HepG2 (cell line): ENCODE results near the gene DNAH9. TPM values are rescaled to one million over a fixed set of nuclear protein-coding genes. Genes with fewer than 3 reads are reported as not detected.

ENCODE experiments used
- ATAC-seq: fragments of 200-7000 bp; cut with Tn5 transposase; 3 replicates; pipeline ENCODE4 v1.9.1; 2020; ENCODE audit warnings: mild to moderate bottlenecking, moderate library complexity
- BruUV-seq: library from RNA; stranded (reverse); fragments of 400-500 nt; replicated peaks from 2 replicates; lab custom pipeline; 2021; lab: Mats Ljungman, UMichigan
- CTCF ChIA-PET: fragments of 300-600 bp; formaldehyde crosslinking; extraction: SDS; loops from one replicate; lab custom pipeline; 2021; ENCODE audit warnings: low total read pairs, inconsistent platforms, low intra/inter-chr PET ratio; lab: Yijun Ruan, JAX
- POLR2A ChIA-PET: fragments of 350-600 bp; sonication (Branson Sonifier 250); formaldehyde crosslinking; loops from one replicate; lab custom pipeline; 2020; ENCODE audit warnings: antibody characterized with exemption, inconsistent platforms; lab: Yijun Ruan, JAX
- DNase-seq: peaks from one replicate; pipeline ENCODE4 v3.0.0-alpha.2; 2015; ENCODE audit warnings: low spot score
- FAIRE-seq: peaks from 3 replicates; lab custom pipeline; 2011; peaks lifted over from hg19 to GRCh38; lab: Jason Lieb, UNC
- H2AFZ ChIP-seq: one replicate; pipeline ENCODE4 v1.6.1; 2011; ENCODE audit warnings: low read length, inconsistent platforms
- H3K27ac ChIP-seq: fragments of 300-600 bp; 3 replicates; pipeline ENCODE4 v1.8.0; 2011; ENCODE audit warnings: mixed run types, mild to moderate bottlenecking, mixed read lengths, low read length, inconsistent platforms; ENCODE audit not compliant: insufficient read depth; ENCODE audit errors: extremely low read length
- H3K27me3 ChIP-seq, 2 experiments: fragments of 200-600 bp in 1 of 2; 2 replicates in 1 of 2; 3 replicates in 1 of 2; pipeline versions ENCODE4 v1.6.0 to v1.8.0; 2011; ENCODE audit warnings: low read length in 2 of 2, mild to moderate bottlenecking in 2 of 2, moderate library complexity in 2 of 2, inconsistent platforms in 1 of 2; ENCODE audit not compliant: insufficient read depth in 2 of 2, control insufficient read depth in 1 of 2
- H3K36me3 ChIP-seq, 2 experiments: fragments of 200-600 bp in 1 of 2; replicated peaks in 1 of 2; 2 replicates in 1 of 2; 3 replicates in 1 of 2; pipeline versions ENCODE4 v1.5.1 to v1.8.0; 2011; ENCODE audit warnings: low read length in 2 of 2, inconsistent platforms in 1 of 2; ENCODE audit not compliant: insufficient read depth in 2 of 2, control insufficient read depth in 1 of 2
- H3K4me1 ChIP-seq: 2 replicates; pipeline ENCODE4 v1.5.1; 2012; ENCODE audit warnings: low read length, inconsistent platforms; ENCODE audit not compliant: insufficient read depth
- H3K4me2 ChIP-seq: 2 replicates; pipeline ENCODE4 v1.6.0; 2011; ENCODE audit warnings: low read depth, low read length, inconsistent platforms
- H3K4me3 ChIP-seq, 3 experiments: fragments of 200-600 bp in 1 of 3; sonication (generic), shearing (Covaris generic) in 1 of 3; replicated peaks in 1 of 3; 2 replicates each; pipeline ENCODE4 v1.5.1; 2011 to 2016; ENCODE audit warnings: low read length in 3 of 3, inconsistent platforms in 2 of 3, low read depth in 2 of 3, mild to moderate bottlenecking in 2 of 3, control low read depth in 1 of 3, mixed read lengths in 1 of 3; ENCODE audit not compliant: insufficient read depth in 1 of 3
- H3K79me2 ChIP-seq: one replicate; pipeline ENCODE4 v1.6.1; 2011; ENCODE audit warnings: low read length, inconsistent platforms; ENCODE audit not compliant: insufficient read depth
- H3K9ac ChIP-seq: 2 replicates; pipeline ENCODE4 v1.6.0; 2011; ENCODE audit warnings: mild to moderate bottlenecking, low read depth, low read length, inconsistent platforms; ENCODE audit not compliant: insufficient read depth
- H3K9me3 ChIP-seq: 2 replicates; pipeline ENCODE4 v1.5.1; 2012; ENCODE audit warnings: mild to moderate bottlenecking, low read length
- H4K20me1 ChIP-seq: 2 replicates; pipeline ENCODE4 v1.6.0; 2011; ENCODE audit warnings: inconsistent platforms, mild to moderate bottlenecking, low read length, moderate library complexity; ENCODE audit not compliant: insufficient read depth
- CHD2 ChIP-seq: IDR thresholded peaks from 2 replicates; pipeline ENCODE4 v1.6.1; 2011; ENCODE audit warnings: low read depth, low read length, improper control_type of control experiment
- RBFOX2 ChIP-seq: fragments of 200-400 bp; formaldehyde crosslinking; IDR thresholded peaks from 2 replicates; pipeline ENCODE4 v1.6.1; 2017; ENCODE audit warnings: low read depth, mild to moderate bottlenecking, low read length
- SAFB2 ChIP-seq: sonication (generic); formaldehyde crosslinking; IDR thresholded peaks from 2 replicates; pipeline ENCODE4 v1.5.1; 2020; ENCODE audit warnings: missing genetic modification reagents, low read depth, mild to moderate bottlenecking, borderline replicate concordance
- ZFP36L2 ChIP-seq: sonication (generic); formaldehyde crosslinking; IDR thresholded peaks from 2 replicates; pipeline ENCODE4 v1.4.0; 2020; ENCODE audit warnings: missing genetic modification reagents
- ZNF264 ChIP-seq: sonication (generic); formaldehyde crosslinking; IDR thresholded peaks from 2 replicates; pipeline ENCODE4 v1.4.0; 2020; ENCODE audit warnings: missing genetic modification reagents
- ZNF569 ChIP-seq: sonication (generic); formaldehyde crosslinking; IDR thresholded peaks from 2 replicates; pipeline ENCODE4 v1.5.0; 2020; ENCODE audit warnings: mild to moderate bottlenecking, missing genetic modification reagents, moderate library complexity, borderline replicate concordance
- ZSCAN9 ChIP-seq: IDR thresholded peaks from 2 replicates; pipeline ENCODE4 v1.6.1; 2016; ENCODE audit warnings: borderline replicate concordance
- WGBS: methylation state at CpG from one replicate; pipeline ENCODE4 v1.1.6; 2017; ENCODE audit warnings: low lambda C conversion rate; 5-methylcytosine and 5-hydroxymethylcytosine counted together
- in situ Hi-C: cut with HindIII; loops from 2 replicates; pipeline ENCODE4 v1.10.0; 2017; ENCODE audit warnings: low pct_unique_long_range_greater_than_20kb; ENCODE audit not compliant: extremely low pct_ligation_motif_present
- intact Hi-C: fragments of 100-400 bp; cut with micrococcal nuclease; formaldehyde crosslinking; loops from one replicate; pipeline ENCODE4 v1.10.0; 2022; ENCODE audit not compliant: unreplicated experiment
- polyA plus RNA-seq, 8 experiments: library from polyadenylated mRNA; depleted of rRNA in 3 of 8; stranded (reverse) in 7 of 8; unstranded in 1 of 8; fragments of >200 nt; fragmentation: Illumina TruSeq in 4 of 8; extraction: Trizol in 4 of 8; gene quantifications; 2 replicates each; pipeline versions ENCODE4 v1.2.1 to v1.2.3, GENCODE V29; 2011 to 2016; ENCODE audit warnings: low read depth in 4 of 8, missing spikeins in 1 of 8, mixed read lengths in 1 of 8; ENCODE audit not compliant: insufficient read depth in 1 of 8
- total RNA-seq, 5 experiments: library from RNA; depleted of rRNA; stranded (reverse); fragments of >200 nt; fragmentation: Illumina TruSeq; extraction: Trizol; gene quantifications; 2 replicates each; pipeline ENCODE4 v1.2.3, GENCODE V29; 2016; ENCODE audit warnings: low read depth in 1 of 5
- TF ChIP-seq, protein P1 (sequence below): sonication (generic); formaldehyde crosslinking; IDR thresholded peaks from 2 replicates; pipeline ENCODE4 v1.4.0; 2020; ENCODE audit warnings: mild to moderate bottlenecking, missing genetic modification reagents
- TF ChIP-seq, protein P2 (sequence below): sonication (generic); formaldehyde crosslinking; IDR thresholded peaks from 2 replicates; pipeline ENCODE4 v1.9.0; 2021; ENCODE audit warnings: missing genetic modification reagents, borderline replicate concordance
- TF ChIP-seq, protein P3 (sequence below), 2 experiments: fragments of 450-650 bp in 1 of 2; sonication (generic) in 1 of 2; formaldehyde crosslinking; IDR thresholded peaks; 2 replicates each; pipeline versions ENCODE4 v1.5.0 to v1.8.0; 2020 to 2022; ENCODE audit warnings: mild to moderate bottlenecking in 1 of 2, missing genetic modification reagents in 1 of 2
- TF ChIP-seq, protein P4 (sequence below): sonication (generic); formaldehyde crosslinking; IDR thresholded peaks from 2 replicates; pipeline ENCODE4 v1.4.0; 2020; ENCODE audit warnings: mild to moderate bottlenecking, missing genetic modification reagents
- TF ChIP-seq, protein P5 (sequence below): IDR thresholded peaks from 2 replicates; pipeline ENCODE4 v1.6.1; 2016; ENCODE audit warnings: mild to moderate bottlenecking, missing biosample characterization, missing genetic modification reagents

Gene DNAH9
- total and polyA plus RNA-seq, 2 of the 13 experiments (the other 11 are each of a cell fraction or from before 2014, with no cell fraction given) = not detected

DNA sequence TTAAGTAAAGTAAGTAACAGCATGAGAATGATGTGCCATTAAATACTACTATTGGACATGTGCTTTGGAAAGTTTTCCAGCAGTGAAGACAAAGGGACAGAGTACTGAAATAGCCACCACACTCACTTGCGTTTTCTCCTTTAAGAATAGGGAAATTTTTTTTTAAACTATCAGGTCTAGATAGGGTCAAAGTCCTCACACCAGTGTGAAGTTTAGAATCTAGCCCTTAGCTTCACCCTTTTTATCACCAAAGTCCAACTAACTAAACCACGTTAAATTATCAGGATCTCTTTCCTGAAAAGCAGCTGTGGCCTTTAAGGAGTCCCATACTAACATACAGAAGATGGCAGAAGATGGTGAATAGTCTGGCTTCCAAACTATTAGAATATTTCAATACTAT lies 218.1 kb downstream of the DNAH9 start (continued):
- TF ChIP-seq CHD2 (no peak), ZFP36L2 (CRISPR knock-in tag) (no peak), ZSCAN9 (no peak)
- TF ChIP-seq, protein P1, sequence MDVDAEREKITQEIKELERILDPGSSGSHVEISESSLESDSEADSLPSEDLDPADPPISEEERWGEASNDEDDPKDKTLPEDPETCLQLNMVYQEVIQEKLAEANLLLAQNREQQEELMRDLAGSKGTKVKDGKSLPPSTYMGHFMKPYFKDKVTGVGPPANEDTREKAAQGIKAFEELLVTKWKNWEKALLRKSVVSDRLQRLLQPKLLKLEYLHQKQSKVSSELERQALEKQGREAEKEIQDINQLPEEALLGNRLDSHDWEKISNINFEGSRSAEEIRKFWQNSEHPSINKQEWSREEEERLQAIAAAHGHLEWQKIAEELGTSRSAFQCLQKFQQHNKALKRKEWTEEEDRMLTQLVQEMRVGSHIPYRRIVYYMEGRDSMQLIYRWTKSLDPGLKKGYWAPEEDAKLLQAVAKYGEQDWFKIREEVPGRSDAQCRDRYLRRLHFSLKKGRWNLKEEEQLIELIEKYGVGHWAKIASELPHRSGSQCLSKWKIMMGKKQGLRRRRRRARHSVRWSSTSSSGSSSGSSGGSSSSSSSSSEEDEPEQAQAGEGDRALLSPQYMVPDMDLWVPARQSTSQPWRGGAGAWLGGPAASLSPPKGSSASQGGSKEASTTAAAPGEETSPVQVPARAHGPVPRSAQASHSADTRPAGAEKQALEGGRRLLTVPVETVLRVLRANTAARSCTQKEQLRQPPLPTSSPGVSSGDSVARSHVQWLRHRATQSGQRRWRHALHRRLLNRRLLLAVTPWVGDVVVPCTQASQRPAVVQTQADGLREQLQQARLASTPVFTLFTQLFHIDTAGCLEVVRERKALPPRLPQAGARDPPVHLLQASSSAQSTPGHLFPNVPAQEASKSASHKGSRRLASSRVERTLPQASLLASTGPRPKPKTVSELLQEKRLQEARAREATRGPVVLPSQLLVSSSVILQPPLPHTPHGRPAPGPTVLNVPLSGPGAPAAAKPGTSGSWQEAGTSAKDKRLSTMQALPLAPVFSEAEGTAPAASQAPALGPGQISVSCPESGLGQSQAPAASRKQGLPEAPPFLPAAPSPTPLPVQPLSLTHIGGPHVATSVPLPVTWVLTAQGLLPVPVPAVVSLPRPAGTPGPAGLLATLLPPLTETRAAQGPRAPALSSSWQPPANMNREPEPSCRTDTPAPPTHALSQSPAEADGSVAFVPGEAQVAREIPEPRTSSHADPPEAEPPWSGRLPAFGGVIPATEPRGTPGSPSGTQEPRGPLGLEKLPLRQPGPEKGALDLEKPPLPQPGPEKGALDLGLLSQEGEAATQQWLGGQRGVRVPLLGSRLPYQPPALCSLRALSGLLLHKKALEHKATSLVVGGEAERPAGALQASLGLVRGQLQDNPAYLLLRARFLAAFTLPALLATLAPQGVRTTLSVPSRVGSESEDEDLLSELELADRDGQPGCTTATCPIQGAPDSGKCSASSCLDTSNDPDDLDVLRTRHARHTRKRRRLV (CRISPR knock-in tag) = no peak

DNA sequence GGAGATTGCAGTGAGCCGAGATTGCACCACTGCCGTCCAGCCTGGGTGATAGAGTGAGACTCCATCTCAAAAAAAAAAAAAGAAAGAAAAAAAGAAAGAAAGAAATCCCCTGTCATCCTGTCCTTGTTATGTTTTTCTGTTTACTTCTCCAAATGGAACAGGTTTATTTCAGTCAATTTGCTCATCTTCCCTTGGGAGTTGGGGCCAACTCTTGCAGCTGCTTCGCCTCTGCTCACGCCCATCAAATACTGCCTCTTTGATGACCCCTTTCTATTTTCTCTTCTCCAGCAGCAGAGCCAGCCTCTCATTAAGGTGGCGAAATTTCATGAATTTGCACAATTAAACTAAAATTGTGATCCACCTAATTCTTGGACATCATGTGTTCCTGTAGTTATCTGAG lies 225.6 kb downstream of the DNAH9 start:
- no peaks in the 10 kb centered on the region for H3K9me3 ChIP-seq
- ChIA-PET POLR2A (no interaction called here), CTCF (no interaction called here)
- no peaks in the 10 kb centered on the region for H3K79me2 ChIP-seq
- in situ Hi-C loops (no loop called here), intact Hi-C loops (no loop called here)
- H3K27me3 ChIP-seq = 0 out of 5 replicates have a peak, but pooled peaks cover 0 to 5% of the 10 kb centered on the region in 2 experiments
- FAIRE-seq = no peak
- H3K4me2 ChIP-seq = no peak overlapping the region
- H2AFZ ChIP-seq = no peak overlapping the region
- H3K36me3 ChIP-seq = no peaks in the 10 kb centered on the region
- WGBS = 19% methylated on average over 5 of the region's 5 CpGs
- DNase-seq = no peak
- H3K27ac ChIP-seq = no peak overlapping the region
- TF ChIP-seq SAFB2 (no peak), RBFOX2 (no peak), ZNF569 (CRISPR knock-in tag) (no peak), ZNF264 (CRISPR knock-in tag) (no peak)
- TF ChIP-seq, protein P2, sequence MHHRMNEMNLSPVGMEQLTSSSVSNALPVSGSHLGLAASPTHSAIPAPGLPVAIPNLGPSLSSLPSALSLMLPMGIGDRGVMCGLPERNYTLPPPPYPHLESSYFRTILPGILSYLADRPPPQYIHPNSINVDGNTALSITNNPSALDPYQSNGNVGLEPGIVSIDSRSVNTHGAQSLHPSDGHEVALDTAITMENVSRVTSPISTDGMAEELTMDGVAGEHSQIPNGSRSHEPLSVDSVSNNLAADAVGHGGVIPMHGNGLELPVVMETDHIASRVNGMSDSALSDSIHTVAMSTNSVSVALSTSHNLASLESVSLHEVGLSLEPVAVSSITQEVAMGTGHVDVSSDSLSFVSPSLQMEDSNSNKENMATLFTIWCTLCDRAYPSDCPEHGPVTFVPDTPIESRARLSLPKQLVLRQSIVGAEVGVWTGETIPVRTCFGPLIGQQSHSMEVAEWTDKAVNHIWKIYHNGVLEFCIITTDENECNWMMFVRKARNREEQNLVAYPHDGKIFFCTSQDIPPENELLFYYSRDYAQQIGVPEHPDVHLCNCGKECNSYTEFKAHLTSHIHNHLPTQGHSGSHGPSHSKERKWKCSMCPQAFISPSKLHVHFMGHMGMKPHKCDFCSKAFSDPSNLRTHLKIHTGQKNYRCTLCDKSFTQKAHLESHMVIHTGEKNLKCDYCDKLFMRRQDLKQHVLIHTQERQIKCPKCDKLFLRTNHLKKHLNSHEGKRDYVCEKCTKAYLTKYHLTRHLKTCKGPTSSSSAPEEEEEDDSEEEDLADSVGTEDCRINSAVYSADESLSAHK (CRISPR knock-in tag) = no peak
- TF ChIP-seq, protein P3, sequence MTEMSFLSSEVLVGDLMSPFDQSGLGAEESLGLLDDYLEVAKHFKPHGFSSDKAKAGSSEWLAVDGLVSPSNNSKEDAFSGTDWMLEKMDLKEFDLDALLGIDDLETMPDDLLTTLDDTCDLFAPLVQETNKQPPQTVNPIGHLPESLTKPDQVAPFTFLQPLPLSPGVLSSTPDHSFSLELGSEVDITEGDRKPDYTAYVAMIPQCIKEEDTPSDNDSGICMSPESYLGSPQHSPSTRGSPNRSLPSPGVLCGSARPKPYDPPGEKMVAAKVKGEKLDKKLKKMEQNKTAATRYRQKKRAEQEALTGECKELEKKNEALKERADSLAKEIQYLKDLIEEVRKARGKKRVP (CRISPR knock-in tag; IDR thresholded peaks at IDR 0.05) = no peak
- TF ChIP-seq, protein P4, sequence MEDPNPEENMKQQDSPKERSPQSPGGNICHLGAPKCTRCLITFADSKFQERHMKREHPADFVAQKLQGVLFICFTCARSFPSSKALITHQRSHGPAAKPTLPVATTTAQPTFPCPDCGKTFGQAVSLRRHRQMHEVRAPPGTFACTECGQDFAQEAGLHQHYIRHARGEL (CRISPR knock-in tag) = no peak
- TF ChIP-seq, protein P5, sequence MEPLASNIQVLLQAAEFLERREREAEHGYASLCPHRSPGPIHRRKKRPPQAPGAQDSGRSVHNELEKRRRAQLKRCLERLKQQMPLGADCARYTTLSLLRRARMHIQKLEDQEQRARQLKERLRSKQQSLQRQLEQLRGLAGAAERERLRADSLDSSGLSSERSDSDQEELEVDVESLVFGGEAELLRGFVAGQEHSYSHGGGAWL (CRISPR knock-in tag) = no peak
- no peak overlapping the region for H3K4me3 ChIP-seq
- BruUV-seq = no TSS peak
- no peak overlapping the region for H3K9ac ChIP-seq
- ATAC-seq = no peak
- no peaks in the 10 kb centered on the region for H3K4me1 ChIP-seq
- no peaks in the 10 kb centered on the region for H4K20me1 ChIP-seq
